ENCODE results near the gene IL27RA.

DNA sequence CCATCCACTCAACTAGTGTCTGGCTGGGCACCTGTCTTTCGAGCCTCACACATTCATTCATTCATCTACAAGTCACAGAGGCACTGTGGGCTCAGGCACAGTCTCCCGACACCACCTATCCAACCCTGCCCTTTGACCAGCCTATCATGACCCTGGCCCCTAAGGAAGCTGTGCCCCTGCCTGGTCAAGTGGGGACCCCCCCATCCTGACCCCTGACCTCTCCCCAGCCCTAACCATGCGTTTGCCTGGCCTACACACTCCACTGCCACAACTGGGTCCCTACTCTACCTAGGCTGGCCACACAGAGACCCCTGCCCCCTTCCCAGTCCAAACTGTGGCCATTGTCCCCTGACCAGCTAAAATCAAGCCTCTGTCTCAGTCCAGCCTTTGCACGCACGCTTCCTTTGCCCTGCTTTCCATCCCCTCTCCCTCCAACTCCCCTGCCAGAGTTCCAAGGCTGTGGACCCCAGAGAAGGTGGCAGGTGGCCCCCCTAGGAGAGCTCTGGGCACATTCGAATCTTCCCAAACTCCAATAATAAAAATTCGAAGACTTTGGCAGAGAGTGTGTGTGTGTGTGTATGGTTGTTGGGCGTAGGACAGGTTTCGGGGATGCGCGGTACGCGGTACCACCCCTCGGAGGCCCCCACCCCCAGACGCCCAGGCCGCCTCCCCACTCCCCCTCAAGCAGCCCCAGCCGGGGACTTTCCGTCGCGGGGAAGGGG lies 404 bp upstream of the IL27RA start:
- TF ChIP-seq POLR2A (IDR thresholded peaks at IDR 0.05) (no peak), CTCF (IDR thresholded peaks at IDR 0.05 in 8 of 11, conservative IDR thresholded peaks at IDR 0.05 in 3 of 11) (no peak)
